T-cell (primary cell): Measurements from ENCODE around the gene CSNK1A1. TPM values are rescaled to one million over a fixed set of nuclear protein-coding genes. Genes with fewer than 3 reads are reported as not detected.
"Not testable (repeated sequence)": the region's sequence is repeated elsewhere in the genome, so short reads cannot be mapped to it uniquely, and the experiment has no call there.

ENCODE experiments used
- ATAC-seq, 4 experiments: fragments of 200-7000 bp in 3 of 4; fragments of 150-1000 bp in 1 of 4; cut with Tn5 transposase; replicated peaks in 1 of 4; 1 replicate in 3 of 4; 2 replicates in 1 of 4; pipeline ENCODE4 v1.10.0; 2021; ENCODE audit warnings: moderate library complexity in 3 of 4, mild to moderate bottlenecking in 2 of 4, moderate number of reproducible peaks in 1 of 4
- CTCF ChIA-PET, 2 donors: fragments of 300-600 bp; sonication (Branson Sonifier 250); formaldehyde crosslinking; loops; one replicate each; lab custom pipeline; 2022; ENCODE audit warnings: antibody characterized with exemption in 2 of 2; lab: Charles Lee
- POLR2A ChIA-PET, 2 donors: fragments of 300-600 bp; sonication (Branson Sonifier 250); formaldehyde crosslinking; loops; one replicate each; lab custom pipeline; 2022; ENCODE audit warnings: antibody characterized with exemption in 2 of 2; lab: Charles Lee
- DNase-seq, 35 experiments: peaks; one replicate each; pipeline versions ENCODE4 v3.0.0 to v3.0.0-alpha.2; 2013 to 2023
- H3K27ac ChIP-seq: one replicate; pipeline ENCODE4 v1.5.1; 2013; ENCODE audit warnings: low read length
- H3K27me3 ChIP-seq, 2 experiments: replicated peaks in 1 of 2; 1 replicate in 1 of 2; 2 replicates in 1 of 2; pipeline versions ENCODE4 v1.6.1 to v1.7.0; 2013; ENCODE audit warnings: low read length in 1 of 2, mixed read lengths in 1 of 2; ENCODE audit not compliant: control insufficient read depth in 2 of 2, insufficient read depth in 2 of 2; ENCODE audit errors: extremely low read depth in 1 of 2
- H3K36me3 ChIP-seq, 2 donors: 1 replicate in 1 of 2; 2 replicates in 1 of 2; pipeline versions ENCODE4 v1.6.1 to v1.7.0; 2013; ENCODE audit warnings: low read length in 1 of 2; ENCODE audit not compliant: control insufficient read depth in 2 of 2, insufficient read depth in 1 of 2; ENCODE audit errors: extremely low read depth in 1 of 2
- H3K4me1 ChIP-seq, 2 experiments: 1 replicate in 1 of 2; 2 replicates in 1 of 2; pipeline versions ENCODE4 v1.6.1 to v1.7.0; 2013; ENCODE audit warnings: low read length in 2 of 2, mixed read lengths in 1 of 2; ENCODE audit not compliant: insufficient read depth in 2 of 2, control insufficient read depth in 1 of 2; ENCODE audit errors: extremely low read depth in 1 of 2
- H3K4me3 ChIP-seq, 2 donors: 1 replicate in 1 of 2; 2 replicates in 1 of 2; pipeline versions ENCODE4 v1.5.1 to v1.7.0; 2013; ENCODE audit warnings: mild to moderate bottlenecking in 2 of 2, low read length in 1 of 2, moderate library complexity in 1 of 2; ENCODE audit not compliant: control insufficient read depth in 1 of 2; ENCODE audit errors: extremely low read depth in 1 of 2
- H3K9me3 ChIP-seq: 2 replicates; pipeline ENCODE4 v1.7.0; 2013
- H3K27ac Mint-ChIP-seq, 2 donors: one replicate each; pipeline ENCODE4 v1.8.0; 2020 to 2021; ENCODE audit warnings: mild to moderate bottlenecking in 2 of 2, mixed read lengths in 2 of 2
- H3K27me3 Mint-ChIP-seq, 2 donors: one replicate each; pipeline ENCODE4 v1.8.0; 2021 to 2022; ENCODE audit warnings: mixed read lengths in 2 of 2
- H3K36me3 Mint-ChIP-seq: one replicate; pipeline ENCODE4 v1.8.0; 2021; ENCODE audit warnings: mixed read lengths
- H3K4me1 Mint-ChIP-seq, 3 donors: one replicate each; pipeline ENCODE4 v1.8.0; 2020 to 2022; ENCODE audit warnings: mixed read lengths in 3 of 3, mild to moderate bottlenecking in 1 of 3
- H3K4me3 Mint-ChIP-seq, 3 donors: one replicate each; pipeline ENCODE4 v1.8.0; 2020 to 2022; ENCODE audit warnings: mild to moderate bottlenecking in 3 of 3, mixed read lengths in 3 of 3, moderate library complexity in 3 of 3
- H3K9me3 Mint-ChIP-seq, 3 donors: one replicate each; pipeline ENCODE4 v1.8.0; 2020 to 2022; ENCODE audit warnings: mixed read lengths in 3 of 3
- WGBS: methylation state at CpG from one replicate; pipeline ENCODE4 v1.1.5; 2013; ENCODE audit warnings: missing lambda C conversion rate; ENCODE audit not compliant: insufficient coverage; 5-methylcytosine and 5-hydroxymethylcytosine counted together
- total RNA-seq, 35 experiments: library from RNA in 6 of 35; stranded (reverse) in 6 of 35; fragments of 120-200 nt in 1 of 35; gene quantifications; one replicate each; pipeline versions ENCODE4 v1.2.1 to v1.2.4 and lab custom pipeline; 2013 to 2026

Gene CSNK1A1
- total RNA-seq, 5 donors from 2014 or later (not counting 1 experiment from before 2014, with no cell fraction given): 161 to 193 (median 178) TPM

DNA sequence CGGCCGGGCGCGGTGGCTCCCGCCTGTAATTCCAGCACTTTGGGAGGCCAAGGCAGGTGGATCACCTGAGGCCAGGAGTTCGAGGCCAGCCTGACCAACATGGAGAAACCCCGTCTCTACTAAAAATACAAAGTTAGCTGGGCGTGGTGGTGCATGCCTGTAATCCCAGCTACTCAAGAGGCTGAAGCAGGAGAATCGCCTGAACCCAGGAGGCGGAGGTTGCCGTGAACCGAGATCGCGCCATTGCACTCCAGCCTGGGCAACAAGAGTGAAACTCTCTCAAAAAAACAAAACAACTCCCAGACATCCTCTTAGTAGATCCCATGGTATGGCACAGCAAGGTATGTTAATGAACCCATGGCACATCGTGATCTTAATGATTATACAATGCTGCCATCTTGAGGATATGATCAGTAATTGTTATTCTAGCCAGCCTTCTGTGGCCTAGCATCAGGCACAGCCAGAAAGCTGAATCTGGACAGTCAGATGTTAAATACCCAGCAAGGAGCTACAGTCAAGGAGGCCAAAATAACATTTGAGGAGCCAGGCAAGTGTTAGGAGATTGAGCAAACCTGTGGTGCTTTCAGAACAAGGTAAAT, 13.4 kb upstream of the CSNK1A1 start:
- H3K36me3 Mint-ChIP-seq, H3K4me3 ChIP-seq, H3K9me3 Mint-ChIP-seq, H3K27ac Mint-ChIP-seq, H3K27ac ChIP-seq, H3K4me3 Mint-ChIP-seq, H3K9me3 ChIP-seq, H3K36me3 ChIP-seq, H3K27me3 Mint-ChIP-seq, H3K27me3 ChIP-seq: not testable (repeated sequence)
- POLR2A ChIA-PET: interaction anchor here in 1 of 2 donors (0.6 kb wide), 1 partner anchor 71 kb away, joined by 3 read pairs; no protein-coding TSS in a partner anchor
- peak; percentile 78 to 97 (median 86) for ATAC-seq
- peak in 10 of 35 experiments; percentile 9 to 81 (median 18) for DNase-seq
- CTCF ChIA-PET: interaction anchor here (0.5 to 2.0 kb wide), 20 partner anchors 12 to 1192 kb away, joined by 3 to 18 read pairs (median 4); no protein-coding TSS in a partner anchor
- peaks cover 20 to 25% (median 22%) of the 10 kb centered on the region in 3 donors for H3K4me1 Mint-ChIP-seq
- WGBS: 62% methylated on average over 11 of the region's 15 CpGs
- peaks cover 6 to 12% of the 10 kb centered on the region in 2 experiments for H3K4me1 ChIP-seq

DNA sequence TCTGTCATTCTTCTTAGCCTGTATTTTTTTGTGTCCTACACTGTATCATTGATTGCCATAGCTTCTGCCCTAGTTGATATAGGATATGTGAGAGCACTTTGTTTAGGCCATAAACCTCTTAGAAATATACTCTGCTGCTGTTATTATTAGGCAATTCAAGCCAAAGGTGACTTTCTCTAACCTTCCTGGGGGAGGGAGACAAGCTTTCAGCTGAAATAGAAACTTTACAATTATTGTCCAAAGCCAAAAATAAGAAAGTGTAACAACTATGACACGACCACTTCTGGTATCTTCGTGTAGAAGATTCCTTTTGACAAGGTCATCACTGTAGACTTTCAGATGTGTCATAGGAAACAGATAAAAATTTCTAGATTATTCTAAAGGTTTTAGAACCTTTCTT, 12.2 kb upstream of the CSNK1A1 start:
- Mint-ChIP-seq H3K4me1 (peaks cover 20 to 25% (median 22%) of the 10 kb centered on the region in 3 donors), H3K9me3 (no peaks in the 10 kb centered on the region), H3K27ac (peak overlapping the region; percentile 61 to 68), H3K27me3 (no peaks in the 10 kb centered on the region), H3K4me3 (peak overlapping the region in 1 of 3 donors; percentile 31), H3K36me3 (no peaks in the 10 kb centered on the region)
- no peaks in the 10 kb centered on the region for H3K36me3 ChIP-seq
- no peak for ATAC-seq
- CTCF ChIA-PET: interaction anchor here (0.5 to 2.4 kb wide), 16 partner anchors 12 to 218 kb away, joined by 3 to 11 read pairs (median 4); partner anchors contain the start of genes CSNK1A1 (in 1 of the 2) and GRPEL2 (in 1 of the 2)
- peaks cover 6 to 12% of the 10 kb centered on the region in 2 experiments for H3K4me1 ChIP-seq
- no peak overlapping the region for H3K4me3 ChIP-seq
- H3K9me3 ChIP-seq: no peaks in the 10 kb centered on the region
- POLR2A ChIA-PET: interaction anchor here in 1 of 2 donors (1.0 kb wide), 1 partner anchor 14 kb away, joined by 5 read pairs; no protein-coding TSS in a partner anchor
- no CpG with 5 or more reads among the region's 2 CpGs for WGBS
- H3K27ac ChIP-seq: no peak overlapping the region
- no peaks in the 10 kb centered on the region for H3K27me3 ChIP-seq
- no peak for DNase-seq

DNA sequence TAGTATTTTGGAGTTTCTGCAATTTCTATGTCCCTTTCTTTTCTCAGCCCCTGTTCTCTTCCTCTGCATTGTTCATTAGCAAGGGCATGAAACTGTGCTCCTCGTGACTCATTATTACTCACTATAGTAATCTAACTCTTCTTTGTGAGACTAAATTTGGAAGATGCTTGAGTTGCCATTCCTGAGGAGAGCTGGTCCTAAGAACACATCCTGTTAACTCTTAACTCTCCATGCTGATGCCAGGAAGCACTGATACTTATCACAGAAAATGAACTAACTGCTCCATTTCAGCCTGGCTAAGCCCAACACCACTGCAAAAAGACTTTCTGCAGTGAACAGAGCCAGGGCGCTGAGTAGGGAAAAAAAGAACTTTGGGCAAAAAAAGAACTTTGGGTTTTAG, 10.6 kb upstream of the CSNK1A1 start:
- no peaks in the 10 kb centered on the region for H3K9me3 ChIP-seq
- Mint-ChIP-seq H3K27ac (peak overlapping the region; percentile 13 to 20), H3K4me1 (peaks cover 20 to 25% (median 22%) of the 10 kb centered on the region in 3 donors), H3K9me3 (no peaks in the 10 kb centered on the region), H3K4me3 (no peak overlapping the region), H3K27me3 (no peaks in the 10 kb centered on the region), H3K36me3 (no peaks in the 10 kb centered on the region)
- H3K4me3 ChIP-seq: no peak overlapping the region
- ATAC-seq (peak in 3 of 4 experiments; percentile 50 to 90 (median 87)), DNase-seq (no peak)
- no peaks in the 10 kb centered on the region for H3K27me3 ChIP-seq
- H3K36me3 ChIP-seq: no peaks in the 10 kb centered on the region
- H3K4me1 ChIP-seq: peaks cover 6 to 12% of the 10 kb centered on the region in 2 experiments
- no CpG with 5 or more reads among the region's 2 CpGs for WGBS
- H3K27ac ChIP-seq: peak overlapping the region; percentile 3
- ChIA-PET CTCF (interaction anchor here (0.7 to 2.4 kb wide), 8 partner anchors 43 to 204 kb away, joined by 3 to 11 read pairs (median 4); no protein-coding TSS in a partner anchor), POLR2A (interaction anchor here in 1 of 2 donors (1.4 kb wide), 1 partner anchor 11 kb away, joined by 5 read pairs; no protein-coding TSS in a partner anchor)

DNA sequence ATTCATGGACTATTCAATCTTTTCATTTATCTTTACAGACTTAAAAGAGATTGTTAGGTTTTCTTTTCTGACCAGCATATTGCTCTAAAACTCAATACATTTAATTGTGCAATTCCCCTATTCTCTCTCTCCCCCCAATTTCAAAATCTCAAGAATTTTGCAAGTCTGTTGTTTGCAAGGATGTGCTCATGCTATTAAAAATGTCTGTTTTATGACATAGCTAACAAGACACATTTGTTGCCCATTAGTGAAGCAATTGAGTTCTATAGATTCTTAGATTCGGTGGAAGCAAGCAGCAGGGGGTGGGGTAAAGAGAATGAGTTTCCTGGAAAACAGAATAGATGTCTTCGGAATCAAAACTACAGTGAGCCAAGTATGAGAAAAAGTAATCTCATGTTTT, 8.5 kb upstream of the CSNK1A1 start:
- Histone ChIP-seq H3K4me3 (no peak overlapping the region), H3K27ac (no peak overlapping the region), H3K36me3 (no peaks in the 10 kb centered on the region), H3K4me1 (peaks cover 6 to 12% of the 10 kb centered on the region in 2 experiments), H3K9me3 (no peaks in the 10 kb centered on the region), H3K27me3 (no peaks in the 10 kb centered on the region)
- POLR2A ChIA-PET: no interaction called here
- Mint-ChIP-seq H3K4me3 (no peak overlapping the region), H3K9me3 (no peaks in the 10 kb centered on the region), H3K27ac (no peak overlapping the region), H3K27me3 (no peaks in the 10 kb centered on the region), H3K4me1 (peaks cover 20 to 25% (median 22%) of the 10 kb centered on the region in 3 donors), H3K36me3 (no peaks in the 10 kb centered on the region)
- ATAC-seq (no peak), DNase-seq (no peak)
- 95% methylated on average over 2 of the region's 2 CpGs for WGBS
- CTCF ChIA-PET: no interaction called here

DNA sequence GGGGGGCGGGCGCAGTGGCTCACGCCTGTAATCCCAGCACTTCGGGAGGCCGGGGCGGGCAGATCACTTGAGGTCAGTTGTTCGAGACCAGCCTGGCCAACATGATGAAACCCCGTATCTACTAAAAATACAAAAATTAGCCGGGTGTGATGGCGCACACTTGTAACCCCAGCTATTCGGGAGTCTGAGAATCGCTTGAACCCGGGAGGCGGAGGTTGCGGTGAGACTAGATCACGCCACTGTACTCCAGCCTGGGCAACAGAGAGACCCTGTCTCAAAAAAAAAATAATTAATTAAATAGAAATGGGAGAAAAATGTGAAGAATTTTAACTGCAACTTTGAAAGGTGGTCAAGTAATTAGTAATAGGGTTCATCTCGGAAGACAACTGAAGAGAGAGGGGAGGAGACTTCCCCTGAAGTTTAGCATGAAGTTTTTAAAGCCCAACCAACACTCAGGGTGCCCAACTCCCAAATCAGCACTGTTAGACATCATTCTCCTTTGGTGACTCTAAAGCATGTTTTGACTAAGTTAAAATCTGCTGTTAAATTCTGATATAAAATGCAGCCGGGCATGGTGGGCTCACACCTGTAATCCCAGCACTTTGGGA, 1.4 kb upstream of the CSNK1A1 start:
- ATAC-seq: no peak

DNA sequence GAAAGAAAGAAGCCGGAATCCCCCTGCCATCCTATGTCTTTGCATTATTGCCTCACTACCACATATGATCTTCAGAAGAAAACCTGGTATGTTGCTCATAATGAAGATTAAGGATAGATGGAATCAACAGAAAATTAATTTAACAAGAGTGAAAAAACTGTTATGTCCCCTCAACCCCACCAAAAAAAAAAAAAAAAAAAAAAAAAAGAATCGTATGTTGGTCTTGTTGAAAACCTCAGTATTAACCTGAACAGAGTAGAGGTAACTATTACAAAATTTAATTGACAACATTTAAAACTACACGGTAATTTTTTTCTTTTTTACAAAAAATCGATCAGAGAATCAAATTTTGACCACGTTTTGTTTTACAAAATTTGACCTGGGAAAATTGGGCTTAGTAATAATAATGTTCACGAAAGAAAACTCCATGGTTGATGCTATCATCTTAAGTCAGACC, 827 bp upstream of the CSNK1A1 start:
- Histone ChIP-seq H3K9me3 (no peaks in the 10 kb centered on the region), H3K36me3 (peaks cover 0 to 8% of the 10 kb centered on the region in 2 donors), H3K27me3 (no peaks in the 10 kb centered on the region), H3K4me1 (peaks cover 12 to 17% of the 10 kb centered on the region in 2 experiments), H3K27ac (peak overlapping the region; percentile 98), H3K4me3 (peak overlapping the region; percentile 98 to 100)
- Mint-ChIP-seq H3K4me1 (peaks cover 28 to 31% (median 28%) of the 10 kb centered on the region in 3 donors), H3K4me3 (peak overlapping the region; percentile 95 to 97 (median 95)), H3K9me3 (no peaks in the 10 kb centered on the region), H3K36me3 (peaks cover 19% of the 10 kb centered on the region), H3K27me3 (no peaks in the 10 kb centered on the region), H3K27ac (peak overlapping the region; percentile 97 to 98)
- ATAC-seq (no peak), DNase-seq (no peak)
- ChIA-PET CTCF (interaction anchor here in 1 of 2 donors (0.6 to 3.4 kb wide), 6 partner anchors 11 to 722 kb away, joined by 3 to 11 read pairs (median 4); partner anchors contain the start of gene PCYOX1L), POLR2A (interaction anchor here in 1 of 2 donors (1.1 kb wide), 1 partner anchor 194 kb away, joined by 3 read pairs; the partner anchor contains the start of gene PCYOX1L)
- WGBS: no CpG with 5 or more reads among the region's 6 CpGs

More for the DNA sequence above, 1.4 kb upstream of the CSNK1A1 start:
- Mint-ChIP-seq H3K9me3 (no peaks in the 10 kb centered on the region), H3K27ac (no peak overlapping the region), H3K36me3 (peaks cover 14% of the 10 kb centered on the region), H3K27me3 (no peaks in the 10 kb centered on the region), H3K4me1 (peaks cover 22 to 25% (median 22%) of the 10 kb centered on the region in 3 donors), H3K4me3 (no peak overlapping the region)
- Histone ChIP-seq H3K27ac (no peak overlapping the region), H3K4me1 (peaks cover 8 to 16% of the 10 kb centered on the region in 2 experiments), H3K9me3 (no peaks in the 10 kb centered on the region), H3K27me3 (no peaks in the 10 kb centered on the region), H3K36me3 (peaks cover 0 to 6% of the 10 kb centered on the region in 2 donors), H3K4me3 (no peak overlapping the region)
- ChIA-PET POLR2A (interaction anchor here in 1 of 2 donors (1.1 kb wide), 1 partner anchor 195 kb away, joined by 3 read pairs; the partner anchor contains the start of gene PCYOX1L), CTCF (interaction anchor here (0.7 to 3.4 kb wide), 4 partner anchors 10 to 722 kb away, joined by 3 to 11 read pairs (median 4); partner anchors contain the start of gene PCYOX1L (in 1 of the 2))
- DNase-seq: no peak
- 98% methylated on average over 8 of the region's 18 CpGs for WGBS
